ENCODE measurements around the gene SLFNL1.

DNA sequence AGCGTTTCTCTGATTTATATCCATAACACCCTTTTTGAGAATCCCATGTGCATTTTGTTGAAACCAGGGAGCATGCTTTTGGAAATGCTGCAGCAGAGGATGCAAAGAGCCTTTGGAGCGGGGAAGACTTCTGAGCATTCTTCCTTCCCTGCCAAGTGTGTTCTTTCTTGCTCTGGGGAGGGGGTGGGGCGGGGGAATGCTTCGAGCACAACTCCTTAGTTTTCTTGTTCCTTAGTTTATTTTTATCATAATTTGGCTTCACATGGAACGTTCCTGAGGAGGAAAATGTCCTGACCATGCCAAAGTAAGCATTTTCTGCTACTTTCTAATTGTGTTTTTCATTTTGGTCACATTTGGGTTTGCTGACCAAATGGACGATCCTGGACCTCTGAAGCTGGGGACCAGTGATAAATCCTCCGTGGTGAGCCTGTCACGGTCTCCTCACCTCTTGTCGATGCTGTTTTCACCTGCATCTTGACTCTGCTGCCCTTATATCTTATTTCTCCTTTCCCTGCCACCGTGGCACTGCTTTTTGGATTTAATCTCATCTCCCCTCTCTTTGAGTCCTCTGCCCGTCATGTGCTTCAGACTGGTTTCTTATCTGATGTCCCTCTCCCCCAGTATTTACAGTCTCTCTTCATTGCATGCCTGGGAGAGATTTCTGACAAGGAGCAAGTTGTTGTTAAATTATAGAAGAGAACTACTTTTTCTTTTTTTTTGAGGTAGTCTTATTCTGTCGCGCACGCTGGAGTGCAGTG, 39.7 kb downstream of the SLFNL1 start:
- no peak for TF ChIP-seq CTCF (IDR thresholded peaks at IDR 0.05)
- TF ChIP-seq POLR2AphosphoS5 (IDR thresholded peaks at IDR 0.05): no peak
- no peak for TF ChIP-seq POLR2A (IDR thresholded peaks at IDR 0.05)

All from upper lobe of left lung (tissue), 4 donors.